ENCODE data around the gene KANK2.

GRCh38 chr19:11224429-11224828, 27.1 kb upstream of the KANK2 start:
- no peak for TF ChIP-seq CTCF (IDR thresholded peaks at IDR 0.05; ENCODE audit: low read depth, low read length, poor library complexity, severe bottlenecking)
- TF ChIP-seq EZH2phosphoT487 (IDR thresholded peaks at IDR 0.05; ENCODE audit: borderline replicate concordance, low read length): no peak
